ENCODE measurements around the gene BCAP31. TPM values are rescaled to one million over a fixed set of nuclear protein-coding genes. Genes with fewer than 3 reads are reported as not detected.

Gene BCAP31
- 133 and 217 TPM in 2 replicates for total RNA-seq

DNA sequence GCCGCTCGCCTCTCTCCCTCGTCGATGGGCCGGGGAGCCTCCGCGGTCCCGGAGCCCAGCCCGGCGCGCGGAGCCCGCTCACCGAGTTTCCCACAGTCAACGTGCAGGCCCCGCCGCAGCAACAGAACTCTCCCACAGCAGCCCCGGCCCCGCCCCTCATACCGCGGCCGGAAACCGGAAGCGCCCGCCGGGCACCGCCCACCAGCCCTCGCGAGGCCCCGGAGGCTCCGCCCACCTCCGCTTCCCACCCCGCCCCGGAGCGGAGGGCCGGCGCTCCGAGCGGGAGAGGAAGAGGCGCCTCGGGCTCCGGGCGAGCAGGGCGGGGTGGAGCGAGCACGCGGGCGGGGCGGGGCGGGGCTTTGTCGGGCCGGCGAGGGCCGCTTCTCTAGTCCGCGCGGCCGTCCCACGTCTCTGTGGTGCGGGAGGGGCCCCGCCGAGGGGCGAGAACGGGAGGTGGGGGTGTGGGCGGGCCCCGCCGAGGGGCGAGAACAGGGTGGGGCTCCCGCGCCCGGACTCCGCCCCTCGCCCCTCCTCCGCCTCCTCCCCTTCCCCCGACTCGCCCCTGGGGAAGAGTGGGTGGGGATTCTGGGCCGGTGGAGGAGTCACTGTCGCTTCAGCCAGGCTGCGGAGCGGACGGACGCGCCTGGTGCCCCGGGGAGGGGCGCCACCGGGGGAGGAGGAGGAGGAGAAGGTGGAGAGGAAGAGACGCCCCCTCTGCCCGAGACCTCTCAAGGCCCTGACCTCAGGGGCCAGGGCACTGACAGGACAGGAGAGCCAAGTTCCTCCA lies at the start of gene BCAP31, which contains the start of gene ABCD1:
BCAP31 (minus strand) TSS at position 136 of the 787 bp plus-strand sequence. CDS start 1,143 bp downstream, outside the sequence.
ABCD1 (plus strand) TSS at position 605 of the 787 bp plus-strand sequence. CDS start 411 bp downstream, outside the sequence.

GRCh38 chrX:153763989-153764755 lies 40.0 kb upstream of the BCAP31 start, which contains the start of gene PLXNB3:
PLXNB3 (plus strand) TSS chrX:153764249; CDS start chrX:153765536, 1,287 bp downstream.

DNA sequence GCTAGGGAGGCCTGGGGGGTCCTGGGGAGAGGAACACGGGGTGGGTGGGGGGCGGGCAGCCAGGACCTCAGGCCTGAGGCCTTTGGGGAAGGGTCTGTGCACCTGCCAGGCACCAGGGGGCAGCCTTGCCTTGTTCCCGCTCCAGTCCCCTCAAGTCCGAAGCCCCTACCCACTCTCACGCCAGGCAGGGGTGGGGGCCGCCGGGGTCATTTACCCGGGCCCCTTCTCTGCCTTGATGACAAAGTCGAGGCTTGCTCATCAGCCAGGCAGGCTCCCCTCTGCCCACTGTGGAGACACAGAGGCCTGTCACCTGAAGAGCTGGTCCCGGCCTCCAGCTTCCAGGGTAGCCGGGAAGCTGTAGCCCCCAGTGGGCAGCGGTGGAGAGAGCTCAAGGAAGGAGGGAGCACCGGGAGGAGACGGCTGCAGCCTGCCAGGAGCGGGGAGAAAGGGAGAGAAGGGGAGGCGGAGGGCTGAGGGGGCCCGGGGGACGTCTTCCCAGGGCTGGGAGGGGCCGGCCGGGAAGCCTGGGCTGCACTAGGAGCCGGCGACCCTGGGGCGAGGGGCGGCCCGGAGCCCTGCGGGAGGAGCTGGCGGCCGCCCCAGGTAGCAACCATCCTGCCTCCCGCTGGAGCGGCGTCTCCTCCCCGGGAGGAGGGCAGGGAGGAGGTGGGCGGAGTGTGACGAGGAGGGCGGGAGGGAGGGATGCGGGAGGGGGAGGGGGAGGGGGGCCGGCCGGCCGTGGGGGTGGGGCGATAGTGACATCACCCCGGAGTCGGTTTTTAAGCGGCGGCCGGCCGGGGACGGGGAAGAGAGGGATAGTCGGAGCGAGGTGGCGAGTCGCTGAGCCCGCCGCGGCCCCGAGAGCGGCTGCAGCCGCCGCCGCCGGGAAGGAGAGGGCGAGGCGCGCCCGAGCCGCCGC lies 36.8 kb downstream of the BCAP31 start, which contains the start of gene SLC6A8:
SLC6A8 (plus strand) TSS at position 806 of the 919 bp plus-strand sequence. CDS start 649 bp downstream, outside the sequence.

DNA sequence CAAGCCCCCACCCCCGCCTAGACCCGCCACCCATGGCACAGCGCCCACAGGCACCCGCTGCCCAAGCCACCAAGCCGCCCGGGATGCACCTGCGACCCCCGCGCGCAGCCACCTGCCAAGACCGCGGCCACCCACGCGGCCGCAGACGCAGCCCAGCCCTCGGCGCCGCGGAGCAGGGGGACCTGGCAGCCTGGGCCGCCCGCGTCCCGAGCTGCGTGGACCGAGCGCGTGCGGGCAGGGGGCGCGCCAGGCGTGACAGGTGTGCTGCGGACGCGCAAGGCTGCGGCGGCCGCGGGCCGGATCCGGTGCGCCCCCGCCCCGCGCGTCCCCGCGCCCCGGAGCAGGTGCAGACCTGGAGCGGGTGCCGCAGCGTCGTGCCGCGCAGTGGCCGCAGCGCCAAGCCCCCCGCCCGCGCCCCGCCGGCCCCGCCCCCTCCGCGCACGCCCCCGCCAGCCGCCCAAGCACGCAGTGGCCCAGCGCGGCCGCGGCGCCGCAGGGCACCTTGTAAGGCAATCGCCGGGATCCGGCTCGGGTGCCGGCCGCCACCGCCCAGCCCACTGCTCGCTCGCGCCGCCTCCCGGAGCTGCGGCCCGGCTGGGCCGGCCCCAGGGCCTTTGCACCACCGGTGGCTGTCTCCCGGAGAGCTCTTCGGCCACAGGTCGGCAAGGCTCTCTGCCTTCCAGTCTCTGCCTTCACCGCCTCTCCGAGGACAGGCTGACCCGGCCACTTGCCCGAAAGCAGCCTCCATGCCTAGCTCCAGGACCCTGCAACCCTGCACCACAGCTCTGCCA lies 50.6 kb downstream of the BCAP31 start, which contains the start of gene PNCK:
PNCK (minus strand) TSS at position 386 of the 791 bp plus-strand sequence. CDS start 737 bp downstream, outside the sequence.

Other genes with a start within 250 kb of the BCAP31 start
- gene BGN, start 229.4 kb downstream of the BCAP31 start, total RNA-seq: 2.0 and 9.0 TPM in 2 replicates
- gene ATP2B3, start 206.7 kb downstream of the BCAP31 start, total RNA-seq: under 0.01 TPM in 1 of 2 replicates, not detected in the other
- 33.7 and 40.0 TPM in 2 replicates for gene CCNQ, start 125.2 kb downstream of the BCAP31 start, total RNA-seq
- not detected in 2 replicates for gene DUSP9, start 77.2 kb downstream of the BCAP31 start, total RNA-seq
- 0.14 and 0.74 TPM in 2 replicates for gene PNCK, start 50.6 kb downstream of the BCAP31 start, total RNA-seq
- 9.8 and 20.7 TPM in 2 replicates for gene SLC6A8, start 36.5 kb downstream of the BCAP31 start, total RNA-seq
- gene ABCD1, start 469 bp upstream of the BCAP31 start, total RNA-seq: 7.3 and 11.2 TPM in 2 replicates
- 1.3 and 3.9 TPM in 2 replicates for gene PLXNB3, start 39.9 kb upstream of the BCAP31 start, total RNA-seq
- gene SRPK3, start 56.7 kb upstream of the BCAP31 start, total RNA-seq: 0.43 and 0.74 TPM in 2 replicates
- gene IDH3G, start 70.0 kb upstream of the BCAP31 start, total RNA-seq: 47.7 and 52.5 TPM in 2 replicates
- 163 and 186 TPM in 2 replicates for gene SSR4, start 70.3 kb upstream of the BCAP31 start, total RNA-seq
- 0.14 and 0.18 TPM in 2 replicates for gene PDZD4, start 106.2 kb upstream of the BCAP31 start, total RNA-seq
- 0.28 TPM in 2 replicates for gene L1CAM, start 161.8 kb upstream of the BCAP31 start, total RNA-seq
- gene AVPR2, start 180.3 kb upstream of the BCAP31 start, total RNA-seq: not detected in 2 replicates
- 1.1 and 1.3 TPM in 2 replicates for gene ARHGAP4, start 201.9 kb upstream of the BCAP31 start, total RNA-seq
- gene NAA10, start 210.7 kb upstream of the BCAP31 start, total RNA-seq: 30.6 and 40.2 TPM in 2 replicates
- gene RENBP, start 220.3 kb upstream of the BCAP31 start, total RNA-seq: 2.0 and 2.6 TPM in 2 replicates
- gene HCFC1, start 247.4 kb upstream of the BCAP31 start, total RNA-seq: 7.4 and 9.2 TPM in 2 replicates
- gene TMEM187, start 248.4 kb upstream of the BCAP31 start, total RNA-seq: 6.4 and 8.2 TPM in 2 replicates